HepG2 (cell line): ENCODE data around the gene HECTD4. TPM values are rescaled to one million over a fixed set of nuclear protein-coding genes. Genes with fewer than 3 reads are reported as not detected.

ENCODE experiments used
- ATAC-seq: fragments of 200-7000 bp; cut with Tn5 transposase; 3 replicates; pipeline ENCODE4 v1.9.1; 2020; ENCODE audit warnings: mild to moderate bottlenecking, moderate library complexity
- BruUV-seq: library from RNA; stranded (reverse); fragments of 400-500 nt; replicated peaks from 2 replicates; lab custom pipeline; 2021; lab: Mats Ljungman, UMichigan
- CTCF ChIA-PET: fragments of 300-600 bp; formaldehyde crosslinking; extraction: SDS; loops from one replicate; lab custom pipeline; 2021; ENCODE audit warnings: low total read pairs, inconsistent platforms, low intra/inter-chr PET ratio; lab: Yijun Ruan, JAX
- POLR2A ChIA-PET: fragments of 350-600 bp; sonication (Branson Sonifier 250); formaldehyde crosslinking; loops from one replicate; lab custom pipeline; 2020; ENCODE audit warnings: antibody characterized with exemption, inconsistent platforms; lab: Yijun Ruan, JAX
- DNase-seq: peaks from one replicate; pipeline ENCODE4 v3.0.0-alpha.2; 2015; ENCODE audit warnings: low spot score
- FAIRE-seq: peaks from 3 replicates; lab custom pipeline; 2011; peaks lifted over from hg19 to GRCh38; lab: Jason Lieb, UNC
- H2AFZ ChIP-seq: one replicate; pipeline ENCODE4 v1.6.1; 2011; ENCODE audit warnings: low read length, inconsistent platforms
- H3K27ac ChIP-seq: fragments of 300-600 bp; 3 replicates; pipeline ENCODE4 v1.8.0; 2011; ENCODE audit warnings: mixed run types, mild to moderate bottlenecking, mixed read lengths, low read length, inconsistent platforms; ENCODE audit not compliant: insufficient read depth; ENCODE audit errors: extremely low read length
- H3K27me3 ChIP-seq, 2 experiments: fragments of 200-600 bp in 1 of 2; 2 replicates in 1 of 2; 3 replicates in 1 of 2; pipeline versions ENCODE4 v1.6.0 to v1.8.0; 2011; ENCODE audit warnings: low read length in 2 of 2, mild to moderate bottlenecking in 2 of 2, moderate library complexity in 2 of 2, inconsistent platforms in 1 of 2; ENCODE audit not compliant: insufficient read depth in 2 of 2, control insufficient read depth in 1 of 2
- H3K36me3 ChIP-seq, 2 experiments: fragments of 200-600 bp in 1 of 2; replicated peaks in 1 of 2; 2 replicates in 1 of 2; 3 replicates in 1 of 2; pipeline versions ENCODE4 v1.5.1 to v1.8.0; 2011; ENCODE audit warnings: low read length in 2 of 2, inconsistent platforms in 1 of 2; ENCODE audit not compliant: insufficient read depth in 2 of 2, control insufficient read depth in 1 of 2
- H3K4me1 ChIP-seq: 2 replicates; pipeline ENCODE4 v1.5.1; 2012; ENCODE audit warnings: low read length, inconsistent platforms; ENCODE audit not compliant: insufficient read depth
- H3K4me2 ChIP-seq: 2 replicates; pipeline ENCODE4 v1.6.0; 2011; ENCODE audit warnings: low read depth, low read length, inconsistent platforms
- H3K4me3 ChIP-seq, 3 experiments: fragments of 200-600 bp in 1 of 3; sonication (generic), shearing (Covaris generic) in 1 of 3; replicated peaks in 1 of 3; 2 replicates each; pipeline ENCODE4 v1.5.1; 2011 to 2016; ENCODE audit warnings: low read length in 3 of 3, inconsistent platforms in 2 of 3, low read depth in 2 of 3, mild to moderate bottlenecking in 2 of 3, control low read depth in 1 of 3, mixed read lengths in 1 of 3; ENCODE audit not compliant: insufficient read depth in 1 of 3
- H3K79me2 ChIP-seq: one replicate; pipeline ENCODE4 v1.6.1; 2011; ENCODE audit warnings: low read length, inconsistent platforms; ENCODE audit not compliant: insufficient read depth
- H3K9ac ChIP-seq: 2 replicates; pipeline ENCODE4 v1.6.0; 2011; ENCODE audit warnings: mild to moderate bottlenecking, low read depth, low read length, inconsistent platforms; ENCODE audit not compliant: insufficient read depth
- H3K9me3 ChIP-seq: 2 replicates; pipeline ENCODE4 v1.5.1; 2012; ENCODE audit warnings: mild to moderate bottlenecking, low read length
- H4K20me1 ChIP-seq: 2 replicates; pipeline ENCODE4 v1.6.0; 2011; ENCODE audit warnings: inconsistent platforms, mild to moderate bottlenecking, low read length, moderate library complexity; ENCODE audit not compliant: insufficient read depth
- CSRNP1 ChIP-seq: sonication (generic); formaldehyde crosslinking; IDR thresholded peaks from 2 replicates; pipeline ENCODE4 v1.8.1; 2023; ENCODE audit warnings: mild to moderate bottlenecking, missing genetic modification reagents
- DNMT3B ChIP-seq: conservative IDR thresholded peaks from 2 replicates; pipeline ENCODE4 v1.6.1; 2016; ENCODE audit warnings: missing biosample characterization, control low read depth
- FOXO4 ChIP-seq: sonication (generic); formaldehyde crosslinking; conservative IDR thresholded peaks from 2 replicates; pipeline ENCODE4 v1.8.1; 2023; ENCODE audit warnings: missing genetic modification reagents
- MAFF ChIP-seq: IDR thresholded peaks from 2 replicates; pipeline ENCODE4 v1.6.1; 2011; ENCODE audit warnings: low read depth, low read length, improper control_type of control experiment
- PHF8 ChIP-seq: sonication (generic); formaldehyde crosslinking; IDR thresholded peaks from 2 replicates; pipeline ENCODE4 v1.5.0; 2020; ENCODE audit warnings: missing genetic modification reagents
- REL ChIP-seq: sonication (generic); formaldehyde crosslinking; conservative IDR thresholded peaks from 2 replicates; pipeline ENCODE4 v1.8.0; 2022; ENCODE audit warnings: mild to moderate bottlenecking, missing genetic modification reagents, moderate library complexity
- SUZ12 ChIP-seq: fragments of 150-350 bp; IDR thresholded peaks from 2 replicates; pipeline ENCODE4 v1.6.1; 2014; ENCODE audit warnings: low read depth, low read length
- TAF15 ChIP-seq: fragments of 200-400 bp; formaldehyde crosslinking; IDR thresholded peaks from one replicate; pipeline ENCODE4 v1.6.1; 2018; ENCODE audit warnings: mild to moderate bottlenecking, low read depth, low read length; ENCODE audit not compliant: poor library complexity, severe bottlenecking
- ZNF639 ChIP-seq: conservative IDR thresholded peaks from 2 replicates; pipeline ENCODE4 v1.6.1; 2018; ENCODE audit warnings: missing genetic modification reagents
- ZNF670 ChIP-seq: sonication (generic); formaldehyde crosslinking; IDR thresholded peaks from 2 replicates; pipeline ENCODE4 v1.8.0; 2022; ENCODE audit warnings: mild to moderate bottlenecking, missing genetic modification reagents, borderline replicate concordance
- ZNF768 ChIP-seq: sonication (generic); formaldehyde crosslinking; IDR thresholded peaks from 2 replicates; pipeline ENCODE4 v1.4.0; 2020; ENCODE audit warnings: missing genetic modification reagents
- WGBS: methylation state at CpG from one replicate; pipeline ENCODE4 v1.1.6; 2017; ENCODE audit warnings: low lambda C conversion rate; 5-methylcytosine and 5-hydroxymethylcytosine counted together
- in situ Hi-C: cut with HindIII; loops from 2 replicates; pipeline ENCODE4 v1.10.0; 2017; ENCODE audit warnings: low pct_unique_long_range_greater_than_20kb; ENCODE audit not compliant: extremely low pct_ligation_motif_present
- intact Hi-C: fragments of 100-400 bp; cut with micrococcal nuclease; formaldehyde crosslinking; loops from one replicate; pipeline ENCODE4 v1.10.0; 2022; ENCODE audit not compliant: unreplicated experiment
- polyA plus RNA-seq, 8 experiments: library from polyadenylated mRNA; depleted of rRNA in 3 of 8; stranded (reverse) in 7 of 8; unstranded in 1 of 8; fragments of >200 nt; fragmentation: Illumina TruSeq in 4 of 8; extraction: Trizol in 4 of 8; gene quantifications; 2 replicates each; pipeline versions ENCODE4 v1.2.1 to v1.2.3, GENCODE V29; 2011 to 2016; ENCODE audit warnings: low read depth in 4 of 8, missing spikeins in 1 of 8, mixed read lengths in 1 of 8; ENCODE audit not compliant: insufficient read depth in 1 of 8
- total RNA-seq, 5 experiments: library from RNA; depleted of rRNA; stranded (reverse); fragments of >200 nt; fragmentation: Illumina TruSeq; extraction: Trizol; gene quantifications; 2 replicates each; pipeline ENCODE4 v1.2.3, GENCODE V29; 2016; ENCODE audit warnings: low read depth in 1 of 5
- TF ChIP-seq, protein P1 (sequence below): sonication (generic); formaldehyde crosslinking; IDR thresholded peaks from 2 replicates; pipeline ENCODE4 v1.4.0; 2020; ENCODE audit warnings: mild to moderate bottlenecking, missing genetic modification reagents
- TF ChIP-seq, protein P2 (sequence below): sonication (generic); formaldehyde crosslinking; IDR thresholded peaks from 2 replicates; pipeline ENCODE4 v1.8.0; 2022; ENCODE audit warnings: missing genetic modification reagents, mild to moderate bottlenecking, borderline replicate concordance

HECTD4 gene
- total and polyA plus RNA-seq, 2 of the 13 experiments (the other 11 are each of a cell fraction or from before 2014, with no cell fraction given) = 9.0 to 11.4 TPM

GRCh38 chr12:112409064-112409905 lies 27.1 kb upstream of the HECTD4 start, which contains the start of gene RPL6 (continued):
- TF ChIP-seq, protein P1, sequence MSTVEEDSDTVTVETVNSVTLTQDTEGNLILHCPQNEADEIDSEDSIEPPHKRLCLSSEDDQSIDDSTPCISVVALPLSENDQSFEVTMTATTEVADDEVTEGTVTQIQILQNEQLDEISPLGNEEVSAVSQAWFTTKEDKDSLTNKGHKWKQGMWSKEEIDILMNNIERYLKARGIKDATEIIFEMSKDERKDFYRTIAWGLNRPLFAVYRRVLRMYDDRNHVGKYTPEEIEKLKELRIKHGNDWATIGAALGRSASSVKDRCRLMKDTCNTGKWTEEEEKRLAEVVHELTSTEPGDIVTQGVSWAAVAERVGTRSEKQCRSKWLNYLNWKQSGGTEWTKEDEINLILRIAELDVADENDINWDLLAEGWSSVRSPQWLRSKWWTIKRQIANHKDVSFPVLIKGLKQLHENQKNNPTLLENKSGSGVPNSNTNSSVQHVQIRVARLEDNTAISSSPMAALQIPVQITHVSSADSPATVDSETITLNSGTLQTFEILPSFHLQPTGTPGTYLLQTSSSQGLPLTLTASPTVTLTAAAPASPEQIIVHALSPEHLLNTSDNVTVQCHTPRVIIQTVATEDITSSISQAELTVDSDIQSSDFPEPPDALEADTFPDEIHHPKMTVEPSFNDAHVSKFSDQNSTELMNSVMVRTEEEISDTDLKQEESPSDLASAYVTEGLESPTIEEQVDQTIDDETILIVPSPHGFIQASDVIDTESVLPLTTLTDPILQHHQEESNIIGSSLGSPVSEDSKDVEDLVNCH = no peak
- no peak for TF ChIP-seq MAFF
- TF ChIP-seq, protein P2, sequence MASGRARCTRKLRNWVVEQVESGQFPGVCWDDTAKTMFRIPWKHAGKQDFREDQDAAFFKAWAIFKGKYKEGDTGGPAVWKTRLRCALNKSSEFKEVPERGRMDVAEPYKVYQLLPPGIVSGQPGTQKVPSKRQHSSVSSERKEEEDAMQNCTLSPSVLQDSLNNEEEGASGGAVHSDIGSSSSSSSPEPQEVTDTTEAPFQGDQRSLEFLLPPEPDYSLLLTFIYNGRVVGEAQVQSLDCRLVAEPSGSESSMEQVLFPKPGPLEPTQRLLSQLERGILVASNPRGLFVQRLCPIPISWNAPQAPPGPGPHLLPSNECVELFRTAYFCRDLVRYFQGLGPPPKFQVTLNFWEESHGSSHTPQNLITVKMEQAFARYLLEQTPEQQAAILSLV (CRISPR knock-in tag) = no peak
- no peak for TF ChIP-seq ZNF639 (CRISPR knock-in tag)
- TF ChIP-seq SUZ12 = peak; percentile 59
- peak; percentile 87 for TF ChIP-seq PHF8 (CRISPR knock-in tag)

DNA sequence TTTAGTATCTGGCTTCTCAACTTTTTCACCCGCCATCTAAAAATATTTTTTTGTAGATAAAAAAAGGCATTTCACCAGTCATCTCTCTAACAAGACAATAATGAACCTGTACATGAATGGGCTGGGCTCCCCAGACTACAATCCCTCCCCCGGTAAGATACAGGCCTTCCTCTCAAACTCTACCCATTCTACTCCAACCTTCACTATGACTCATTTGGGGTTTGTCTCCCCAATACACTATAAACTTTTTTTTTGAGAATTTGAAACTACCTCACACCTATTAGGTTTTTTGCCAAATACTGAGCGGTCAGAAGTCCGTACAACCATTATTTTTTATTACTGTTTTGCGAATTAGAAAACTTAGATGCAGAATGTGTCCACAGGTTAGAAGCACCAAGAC lies 26.4 kb upstream of the HECTD4 start:
- Histone ChIP-seq H3K27me3 (no peaks in the 10 kb centered on the region; a peak in 1 of 5 replicates), H3K9ac (peak overlapping the region; percentile 96), H3K27ac (peak overlapping the region; percentile 94), H3K4me3 (peak overlapping the region; percentile 89 to 92 (median 91)), H2AFZ (no peak overlapping the region), H3K36me3 (peaks cover 11 to 39% of the 10 kb centered on the region in 2 experiments), H4K20me1 (peaks cover 20% of the 10 kb centered on the region), H3K9me3 (no peaks in the 10 kb centered on the region), H3K4me2 (peak overlapping the region; percentile 70), H3K4me1 (peaks cover 37% of the 10 kb centered on the region), H3K79me2 (peaks cover 28% of the 10 kb centered on the region)
- intact Hi-C loops (no loop called here), in situ Hi-C loops (no loop called here)
- ChIA-PET CTCF (no interaction called here), POLR2A (no interaction called here)
- BruUV-seq = no TSS peak
- FAIRE-seq (no peak), ATAC-seq (no peak), DNase-seq (no peak)
- WGBS = 7% methylated on average over 5 of the region's 5 CpGs
- no peak for TF ChIP-seq ZNF768 (CRISPR knock-in tag)
- 0 out of 2 replicates have a peak, but pooled peaks have one; percentile 37 for TF ChIP-seq FOXO4 (CRISPR knock-in tag)
- TF ChIP-seq CSRNP1 = 0 out of 2 replicates have a peak, but pooled peaks have one; percentile 10
- TF ChIP-seq REL = 0 out of 2 replicates have a peak, but pooled peaks have one; percentile 7
- TF ChIP-seq DNMT3B (CRISPR knock-in tag) = no peak
- TF ChIP-seq ZNF670 (CRISPR knock-in tag) = 0 out of 2 replicates have a peak, but pooled peaks have one; percentile 8
- TF ChIP-seq TAF15 = no peak
